HG02943 (cell line): ENCODE measurements around the gene ZNF627.
"Not testable (repeated sequence)": the region's sequence is repeated elsewhere in the genome, so short reads cannot be mapped to it uniquely, and the experiment has no call there.

Source experiments
- ATAC-seq: cut with Tn5 transposase; IDR thresholded peaks from one replicate; pipeline ENCODE4 v1.9.1; 2021; ENCODE audit warnings: mild to moderate bottlenecking, low read depth, moderate library complexity; ENCODE audit not compliant: unreplicated experiment

The ZNF627 gene

GRCh38 chr19:11597202-11598102, at the start of gene ZNF627:
Gene ZNF627 (plus strand): TSS chr19:11597483. CDS start chr19:11597628, 145 bp downstream.
- peak; percentile 96 for ATAC-seq

- ATAC-seq = no peak
Observed at GRCh38 chr19:11547929-11548700, 49.2 kb upstream of the ZNF627 start.

GRCh38 chr19:11549386-11549953, 47.8 kb upstream of the ZNF627 start:
- no peak for ATAC-seq

- no peak for ATAC-seq
Observed at GRCh38 chr19:11550265-11550664, 47.0 kb upstream of the ZNF627 start.

GRCh38 chr19:11551603-11552235, 45.6 kb upstream of the ZNF627 start:
- no peak for ATAC-seq

GRCh38 chr19:11552666-11553372, 44.5 kb upstream of the ZNF627 start:
- ATAC-seq = no peak

GRCh38 chr19:11554160-11554559, 43.1 kb upstream of the ZNF627 start:
- no peak for ATAC-seq

- ATAC-seq = no peak
Observed at GRCh38 chr19:11555246-11555645, 42.0 kb upstream of the ZNF627 start.

GRCh38 chr19:11556634-11557420, 40.5 kb upstream of the ZNF627 start:
- no peak for ATAC-seq

- peak; percentile 70 for ATAC-seq
Observed at GRCh38 chr19:11558881-11559828, 38.1 kb upstream of the ZNF627 start, which contains the start of gene ELOF1. Gene ELOF1 (minus strand): TSS chr19:11559230. CDS start chr19:11554347, 4,883 bp downstream.

GRCh38 chr19:11560404-11561051, 36.8 kb upstream of the ZNF627 start:
- no peak for ATAC-seq

- ATAC-seq = no peak
Observed at GRCh38 chr19:11563532-11563931, 33.8 kb upstream of the ZNF627 start.

GRCh38 chr19:11564082-11564807, 33.0 kb upstream of the ZNF627 start:
- ATAC-seq = not testable (repeated sequence)

- ATAC-seq = not testable (repeated sequence)
Observed at GRCh38 chr19:11565649-11565980, 31.7 kb upstream of the ZNF627 start.

- no peak for ATAC-seq
Observed at GRCh38 chr19:11566164-11566563, 31.1 kb upstream of the ZNF627 start.

- ATAC-seq = no peak
Observed at GRCh38 chr19:11570039-11570462, 27.2 kb upstream of the ZNF627 start.

GRCh38 chr19:11573354-11573753, 23.9 kb upstream of the ZNF627 start:
- not testable (repeated sequence) for ATAC-seq
